ENCODE results near the gene SKOR1.

GRCh38 chr15:67782691-67782991 is 42.7 kb upstream of the SKOR1 start:
- TF ChIP-seq, protein P1, sequence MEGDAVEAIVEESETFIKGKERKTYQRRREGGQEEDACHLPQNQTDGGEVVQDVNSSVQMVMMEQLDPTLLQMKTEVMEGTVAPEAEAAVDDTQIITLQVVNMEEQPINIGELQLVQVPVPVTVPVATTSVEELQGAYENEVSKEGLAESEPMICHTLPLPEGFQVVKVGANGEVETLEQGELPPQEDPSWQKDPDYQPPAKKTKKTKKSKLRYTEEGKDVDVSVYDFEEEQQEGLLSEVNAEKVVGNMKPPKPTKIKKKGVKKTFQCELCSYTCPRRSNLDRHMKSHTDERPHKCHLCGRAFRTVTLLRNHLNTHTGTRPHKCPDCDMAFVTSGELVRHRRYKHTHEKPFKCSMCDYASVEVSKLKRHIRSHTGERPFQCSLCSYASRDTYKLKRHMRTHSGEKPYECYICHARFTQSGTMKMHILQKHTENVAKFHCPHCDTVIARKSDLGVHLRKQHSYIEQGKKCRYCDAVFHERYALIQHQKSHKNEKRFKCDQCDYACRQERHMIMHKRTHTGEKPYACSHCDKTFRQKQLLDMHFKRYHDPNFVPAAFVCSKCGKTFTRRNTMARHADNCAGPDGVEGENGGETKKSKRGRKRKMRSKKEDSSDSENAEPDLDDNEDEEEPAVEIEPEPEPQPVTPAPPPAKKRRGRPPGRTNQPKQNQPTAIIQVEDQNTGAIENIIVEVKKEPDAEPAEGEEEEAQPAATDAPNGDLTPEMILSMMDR (IDR thresholded peaks at IDR 0.05) = no peak
- no peak for TF ChIP-seq POLR2A (IDR thresholded peaks at IDR 0.05)
